ENCODE measurements around the gene CMSS1. TPM values are rescaled to one million over a fixed set of nuclear protein-coding genes. Genes with fewer than 3 reads are reported as not detected.

CMSS1 gene
- total RNA-seq, 1 donor: 8.6 TPM

DNA sequence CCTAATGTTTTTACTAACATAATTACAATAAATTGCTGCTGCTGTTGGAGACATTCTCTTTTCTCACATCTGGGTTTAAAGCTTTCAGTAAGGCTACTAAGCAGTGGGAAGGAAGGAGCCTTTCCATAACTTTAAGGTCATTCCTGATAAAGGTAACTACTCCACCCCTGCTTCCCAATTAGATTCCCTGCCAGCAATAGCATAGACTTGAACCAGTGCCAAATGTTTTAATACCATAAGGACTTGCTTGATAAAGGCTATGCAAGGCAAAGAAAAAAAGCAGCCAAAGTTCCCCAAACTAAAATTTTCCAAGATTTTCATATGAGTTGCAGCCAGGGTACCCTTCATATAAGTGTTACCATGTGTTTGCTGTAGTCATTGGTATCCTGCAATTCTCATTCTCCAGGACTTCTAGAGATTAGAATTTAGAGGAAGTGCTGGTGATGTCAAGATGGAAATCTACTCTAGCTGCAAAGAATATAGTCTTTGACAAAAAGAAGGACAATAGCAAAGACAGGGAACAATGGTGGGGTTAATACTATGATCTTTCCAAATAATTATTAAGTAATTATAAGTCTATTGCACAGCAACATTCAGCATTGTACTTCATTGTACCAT is 190.5 kb downstream of the CMSS1 start:
- DNase-seq (ENCODE audit: low read depth): no peak
- TF ChIP-seq, protein P1, sequence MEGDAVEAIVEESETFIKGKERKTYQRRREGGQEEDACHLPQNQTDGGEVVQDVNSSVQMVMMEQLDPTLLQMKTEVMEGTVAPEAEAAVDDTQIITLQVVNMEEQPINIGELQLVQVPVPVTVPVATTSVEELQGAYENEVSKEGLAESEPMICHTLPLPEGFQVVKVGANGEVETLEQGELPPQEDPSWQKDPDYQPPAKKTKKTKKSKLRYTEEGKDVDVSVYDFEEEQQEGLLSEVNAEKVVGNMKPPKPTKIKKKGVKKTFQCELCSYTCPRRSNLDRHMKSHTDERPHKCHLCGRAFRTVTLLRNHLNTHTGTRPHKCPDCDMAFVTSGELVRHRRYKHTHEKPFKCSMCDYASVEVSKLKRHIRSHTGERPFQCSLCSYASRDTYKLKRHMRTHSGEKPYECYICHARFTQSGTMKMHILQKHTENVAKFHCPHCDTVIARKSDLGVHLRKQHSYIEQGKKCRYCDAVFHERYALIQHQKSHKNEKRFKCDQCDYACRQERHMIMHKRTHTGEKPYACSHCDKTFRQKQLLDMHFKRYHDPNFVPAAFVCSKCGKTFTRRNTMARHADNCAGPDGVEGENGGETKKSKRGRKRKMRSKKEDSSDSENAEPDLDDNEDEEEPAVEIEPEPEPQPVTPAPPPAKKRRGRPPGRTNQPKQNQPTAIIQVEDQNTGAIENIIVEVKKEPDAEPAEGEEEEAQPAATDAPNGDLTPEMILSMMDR (IDR thresholded peaks at IDR 0.05; ENCODE audit: insufficient read depth, low read depth, low read length): no peak
- no peak overlapping the region for H3K4me3 ChIP-seq (ENCODE audit: low read depth, low read length)

DNA sequence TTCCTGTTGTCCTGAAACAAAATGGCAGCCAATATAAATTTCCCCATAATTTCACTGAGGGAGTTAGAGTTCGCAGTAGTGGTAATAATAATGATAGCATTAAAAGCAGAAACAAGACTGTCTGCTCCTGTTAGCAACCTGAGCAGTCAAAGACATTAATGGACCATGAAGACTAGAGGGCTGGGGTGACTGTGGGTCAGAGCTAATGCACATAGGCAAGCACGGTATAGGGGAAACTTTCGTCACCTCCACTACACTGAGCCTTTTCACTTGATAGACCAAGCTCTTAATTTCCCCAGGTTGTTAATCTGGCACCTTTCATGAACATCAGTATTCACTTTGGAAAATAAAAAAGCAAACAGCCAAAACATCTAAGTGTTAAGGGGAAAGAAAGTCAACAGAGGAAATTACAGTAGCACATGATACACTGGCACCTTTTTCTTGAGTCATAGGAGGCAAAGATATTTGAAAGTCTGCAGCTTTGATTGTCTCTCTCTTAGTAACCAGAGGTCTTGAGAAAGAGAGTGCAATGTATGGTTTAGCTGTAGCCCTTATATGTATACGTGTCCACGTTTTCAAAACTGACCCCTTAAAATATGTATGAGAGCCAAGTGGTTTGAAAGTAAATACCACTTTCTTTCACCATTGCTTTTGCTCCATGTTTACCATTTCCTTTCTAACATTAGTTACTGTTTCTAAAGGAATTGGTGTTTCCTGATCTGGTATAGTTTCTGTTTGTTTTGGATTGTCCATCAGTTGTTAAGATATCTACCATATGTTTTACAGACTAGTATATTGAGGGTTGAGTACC is 191.8 kb downstream of the CMSS1 start:
- DNase-seq (ENCODE audit: low read depth): no peak
- TF ChIP-seq, protein P1 (IDR thresholded peaks at IDR 0.05; ENCODE audit: insufficient read depth, low read depth, low read length): no peak

DNA sequence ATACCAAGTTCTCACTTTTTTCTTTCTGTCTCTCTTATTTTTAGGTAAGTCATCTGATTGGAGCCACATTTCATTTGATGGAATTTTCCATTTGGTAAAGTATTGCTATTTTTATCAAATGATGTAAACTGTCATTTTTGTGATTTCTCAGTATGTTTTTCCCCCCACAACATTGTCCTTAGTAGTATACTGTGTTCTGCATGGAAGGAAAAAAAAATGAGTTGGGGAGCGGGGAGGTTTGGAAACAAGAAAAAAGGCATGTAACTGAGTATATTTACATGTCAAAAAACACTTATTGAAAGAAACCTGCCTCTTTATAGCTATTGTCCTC is 192.4 kb downstream of the CMSS1 start:
- no peak overlapping the region for H3K4me3 ChIP-seq (ENCODE audit: low read depth, low read length)
- TF ChIP-seq, protein P1 (IDR thresholded peaks at IDR 0.05; ENCODE audit: insufficient read depth, low read depth, low read length): no peak
- no peak for DNase-seq (ENCODE audit: low read depth)

More for the DNA sequence above, 191.8 kb downstream of the CMSS1 start:
- H3K4me3 ChIP-seq (ENCODE audit: low read depth, low read length): no peak overlapping the region

DNA sequence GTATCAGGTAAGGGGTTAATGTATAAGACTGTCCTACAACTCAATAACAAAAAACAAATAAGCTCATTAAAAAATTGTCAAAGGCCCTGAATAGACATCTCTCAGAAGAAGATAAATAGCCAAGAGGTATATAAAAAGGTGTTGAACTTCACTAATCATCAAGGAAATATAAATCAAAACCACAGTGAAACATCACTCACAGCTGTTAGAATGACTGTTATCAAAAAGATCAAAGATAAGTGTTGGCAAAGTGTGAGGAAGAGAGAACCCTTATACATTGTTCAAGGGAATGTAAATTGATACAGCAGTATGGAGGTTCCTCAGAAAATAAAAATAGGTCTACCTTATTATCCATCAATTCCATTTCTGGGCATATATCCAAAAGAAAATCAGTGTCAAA is 201.1 kb downstream of the CMSS1 start:
- no peak for DNase-seq (ENCODE audit: low read depth)
- H3K4me3 ChIP-seq (ENCODE audit: low read depth, low read length): no peak overlapping the region
- TF ChIP-seq, protein P1 (IDR thresholded peaks at IDR 0.05; ENCODE audit: insufficient read depth, low read depth, low read length): no peak

DNA sequence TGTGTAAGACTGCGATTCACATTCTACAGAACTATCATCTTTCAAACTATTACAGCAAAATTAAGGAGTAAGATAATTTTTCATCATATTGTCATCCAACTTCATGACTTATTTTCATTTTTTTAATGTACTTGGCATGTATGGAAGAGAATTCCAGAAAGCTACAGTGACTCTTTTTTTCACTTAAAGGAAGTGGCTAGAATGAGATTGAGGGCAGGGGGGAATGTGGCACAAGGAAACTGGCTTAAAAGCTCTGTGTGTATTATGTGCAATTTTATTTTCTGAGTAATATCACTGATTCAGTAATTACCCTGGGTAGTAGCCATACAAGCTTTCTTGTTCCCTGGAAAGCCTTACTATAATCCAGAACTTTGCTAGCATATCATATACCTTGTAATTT is 202.1 kb downstream of the CMSS1 start:
- DNase-seq (ENCODE audit: low read depth): no peak
- TF ChIP-seq, protein P1 (IDR thresholded peaks at IDR 0.05; ENCODE audit: insufficient read depth, low read depth, low read length): no peak
- no peak overlapping the region for H3K4me3 ChIP-seq (ENCODE audit: low read depth, low read length)

DNA sequence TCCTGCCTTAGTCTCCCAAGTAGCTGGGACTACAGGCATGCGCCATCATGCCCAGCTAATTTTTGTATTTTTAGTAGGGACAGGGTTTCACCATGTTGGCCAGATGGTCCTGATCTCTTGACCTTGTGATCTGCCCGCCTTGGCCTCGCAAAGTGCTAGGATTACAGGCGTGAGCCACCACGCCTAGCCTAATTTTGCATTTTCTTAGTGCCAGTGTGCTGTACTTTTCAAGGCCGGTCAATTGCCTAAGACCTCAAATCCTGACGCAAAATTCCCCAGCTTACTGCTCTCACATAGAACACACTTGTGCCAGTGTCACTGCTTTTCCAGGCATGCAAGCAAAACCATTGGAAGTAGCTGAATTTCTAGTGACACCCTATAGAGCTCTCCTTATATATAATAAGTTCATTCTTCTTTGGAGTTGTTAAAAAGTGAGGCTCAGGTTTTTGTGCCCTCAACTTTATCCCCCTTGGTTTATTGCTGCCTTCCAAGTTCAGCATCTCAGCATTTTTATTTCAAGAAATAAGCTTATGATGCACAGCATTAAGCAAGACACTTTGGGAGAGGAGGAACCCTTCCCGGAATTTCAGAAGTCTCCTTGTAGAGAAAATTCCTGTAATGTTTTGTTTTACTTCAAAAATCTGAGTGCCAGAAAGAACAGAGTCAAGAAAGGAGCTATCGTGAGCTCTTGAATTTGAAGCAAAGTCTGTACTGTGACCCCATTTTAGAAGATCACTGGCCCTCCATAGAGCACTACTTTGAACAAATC is 203.4 kb downstream of the CMSS1 start:
- TF ChIP-seq, protein P1 (IDR thresholded peaks at IDR 0.05; ENCODE audit: insufficient read depth, low read depth, low read length): no peak
- no peak overlapping the region for H3K4me3 ChIP-seq (ENCODE audit: low read depth, low read length)
- DNase-seq (ENCODE audit: low read depth): peak; percentile 44

Data from fibroblast of villous mesenchyme (primary cell).